Measurements from ENCODE around the gene ZNF765.

GRCh38 chr19:53365899-53366493 lies 29.0 kb upstream of the ZNF765 start:
- TF ChIP-seq, protein P1, sequence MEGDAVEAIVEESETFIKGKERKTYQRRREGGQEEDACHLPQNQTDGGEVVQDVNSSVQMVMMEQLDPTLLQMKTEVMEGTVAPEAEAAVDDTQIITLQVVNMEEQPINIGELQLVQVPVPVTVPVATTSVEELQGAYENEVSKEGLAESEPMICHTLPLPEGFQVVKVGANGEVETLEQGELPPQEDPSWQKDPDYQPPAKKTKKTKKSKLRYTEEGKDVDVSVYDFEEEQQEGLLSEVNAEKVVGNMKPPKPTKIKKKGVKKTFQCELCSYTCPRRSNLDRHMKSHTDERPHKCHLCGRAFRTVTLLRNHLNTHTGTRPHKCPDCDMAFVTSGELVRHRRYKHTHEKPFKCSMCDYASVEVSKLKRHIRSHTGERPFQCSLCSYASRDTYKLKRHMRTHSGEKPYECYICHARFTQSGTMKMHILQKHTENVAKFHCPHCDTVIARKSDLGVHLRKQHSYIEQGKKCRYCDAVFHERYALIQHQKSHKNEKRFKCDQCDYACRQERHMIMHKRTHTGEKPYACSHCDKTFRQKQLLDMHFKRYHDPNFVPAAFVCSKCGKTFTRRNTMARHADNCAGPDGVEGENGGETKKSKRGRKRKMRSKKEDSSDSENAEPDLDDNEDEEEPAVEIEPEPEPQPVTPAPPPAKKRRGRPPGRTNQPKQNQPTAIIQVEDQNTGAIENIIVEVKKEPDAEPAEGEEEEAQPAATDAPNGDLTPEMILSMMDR (IDR thresholded peaks at IDR 0.05; ENCODE audit: insufficient read depth, low read length, poor library complexity, severe bottlenecking) = no peak
- no peak for TF ChIP-seq EZH2phosphoT487 (conservative IDR thresholded peaks at IDR 0.05; ENCODE audit: low read length)
